Measurements from ENCODE around the gene FANCE.

- TF ChIP-seq FOXP2 (optimal IDR thresholded peaks at IDR 0.05; ENCODE audit: borderline replicate concordance, extremely low read depth, extremely low read length, insufficient read depth), result no peak
- TF ChIP-seq POLR2AphosphoS5 (IDR thresholded peaks at IDR 0.05; ENCODE audit: low read depth, low read length), result no peak
Observed at GRCh38 chr6:35510916-35511561, 58.9 kb downstream of the FANCE start.
